ACC112 (cell line): ENCODE results near the gene FURIN.

ENCODE experiments used
- H2AFZ ChIP-seq: fragments of 200-600 bp; sonication (generic); one replicate; pipeline ENCODE4 v1.6.0; 2017; ENCODE audit warnings: antibody characterized with exemption, low read length; ENCODE audit not compliant: unreplicated experiment
- H3K27ac ChIP-seq: fragments of 200-600 bp; sonication (generic); 2 replicates; pipeline ENCODE4 v1.5.1; 2014; ENCODE audit warnings: low read depth, mild to moderate bottlenecking, antibody characterized with exemption, low read length, moderate library complexity
- H3K27me3 ChIP-seq: fragments of 200-600 bp; sonication (generic); 2 replicates; pipeline ENCODE4 v1.6.1; 2014; ENCODE audit warnings: mild to moderate bottlenecking, antibody characterized with exemption, low read length, moderate library complexity, mixed read lengths; ENCODE audit not compliant: insufficient read depth
- H3K36me3 ChIP-seq: fragments of 200-600 bp; sonication (generic); 2 replicates; pipeline ENCODE4 v1.6.1; 2016; ENCODE audit warnings: mild to moderate bottlenecking, antibody characterized with exemption, low read length, moderate library complexity, mixed read lengths; ENCODE audit not compliant: insufficient read depth
- H3K4me1 ChIP-seq: fragments of 200-600 bp; sonication (generic); one replicate; pipeline ENCODE4 v1.6.1; 2016; ENCODE audit warnings: low read length, mixed read lengths; ENCODE audit not compliant: insufficient read depth, unreplicated experiment, control insufficient read depth
- H3K4me3 ChIP-seq: fragments of 200-600 bp; sonication (generic); 2 replicates; pipeline ENCODE4 v1.5.1; 2014; ENCODE audit warnings: mild to moderate bottlenecking, low read depth, low read length
- H3K79me2 ChIP-seq: fragments of 200-600 bp; sonication (generic); one replicate; pipeline ENCODE4 v1.6.0; 2016; ENCODE audit warnings: low read length; ENCODE audit not compliant: control insufficient read depth, unreplicated experiment, insufficient read depth

Gene FURIN

DNA sequence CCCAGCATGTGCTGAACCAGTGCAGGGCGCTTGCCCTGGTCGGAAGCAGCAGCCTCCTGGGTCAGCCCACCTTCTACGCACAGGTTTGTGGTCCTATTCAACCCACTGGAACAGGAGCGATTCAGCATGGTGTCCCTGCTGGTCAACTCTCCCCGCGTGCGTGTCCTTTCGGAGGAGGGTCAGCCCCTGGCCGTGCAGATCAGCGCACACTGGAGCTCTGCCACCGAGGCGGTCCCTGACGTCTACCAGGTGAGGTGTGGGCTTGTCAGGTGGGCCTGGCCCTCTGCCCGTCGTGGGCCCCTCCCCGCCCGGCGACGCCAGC, 42.9 kb downstream of the FURIN start:
- H3K4me1 ChIP-seq = no peaks in the 10 kb centered on the region
- no peak overlapping the region for H3K4me3 ChIP-seq
- no peaks in the 10 kb centered on the region for H3K36me3 ChIP-seq
- no peaks in the 10 kb centered on the region for H3K27me3 ChIP-seq
- H2AFZ ChIP-seq = no peak overlapping the region
- H3K79me2 ChIP-seq = no peaks in the 10 kb centered on the region
- no peak overlapping the region for H3K27ac ChIP-seq

DNA sequence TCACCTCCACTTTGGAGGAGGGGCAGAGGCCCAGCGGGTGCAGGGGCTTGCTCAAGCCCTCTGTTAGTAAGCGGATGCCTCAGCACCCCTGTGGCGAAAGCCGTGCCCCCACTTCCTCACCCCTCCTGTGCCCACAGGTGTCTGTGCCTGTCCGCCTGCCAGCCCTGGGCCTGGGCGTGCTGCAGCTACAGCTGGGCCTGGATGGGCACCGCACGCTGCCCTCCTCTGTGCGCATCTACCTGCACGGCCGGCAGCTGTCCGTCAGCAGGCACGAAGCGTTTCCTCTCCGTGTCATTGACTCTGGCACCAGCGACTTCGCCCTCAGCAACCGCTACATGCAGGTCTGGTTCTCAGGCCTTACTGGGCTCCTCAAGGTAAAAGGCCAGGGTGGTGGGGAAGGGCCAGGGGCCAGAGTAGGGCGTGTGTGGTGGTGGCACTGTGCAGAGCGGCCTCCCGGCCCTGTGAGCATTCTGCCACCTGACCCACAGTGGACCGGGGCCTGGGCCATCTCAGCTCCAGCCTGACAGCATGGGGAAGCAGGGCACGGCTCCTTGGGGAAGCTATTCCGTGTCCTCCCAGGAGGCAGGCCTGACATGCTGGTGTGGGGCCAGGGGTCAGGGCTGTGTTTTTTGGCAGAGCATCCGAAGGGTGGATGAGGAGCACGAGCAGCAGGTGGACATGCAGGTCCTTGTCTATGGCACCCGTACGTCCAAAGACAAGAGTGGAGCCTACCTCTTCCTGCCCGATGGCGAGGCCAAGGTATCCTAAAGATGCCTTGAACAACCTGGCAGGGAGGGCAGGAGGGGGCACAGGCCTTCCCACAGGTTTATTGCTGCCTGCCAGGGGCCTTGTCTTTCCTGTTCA, 43.8 kb downstream of the FURIN start:
- no peaks in the 10 kb centered on the region for H3K79me2 ChIP-seq
- no peak overlapping the region for H2AFZ ChIP-seq
- H3K4me1 ChIP-seq = no peaks in the 10 kb centered on the region
- no peak overlapping the region for H3K4me3 ChIP-seq
- no peaks in the 10 kb centered on the region for H3K27me3 ChIP-seq
- no peaks in the 10 kb centered on the region for H3K36me3 ChIP-seq
- no peak overlapping the region for H3K27ac ChIP-seq

DNA sequence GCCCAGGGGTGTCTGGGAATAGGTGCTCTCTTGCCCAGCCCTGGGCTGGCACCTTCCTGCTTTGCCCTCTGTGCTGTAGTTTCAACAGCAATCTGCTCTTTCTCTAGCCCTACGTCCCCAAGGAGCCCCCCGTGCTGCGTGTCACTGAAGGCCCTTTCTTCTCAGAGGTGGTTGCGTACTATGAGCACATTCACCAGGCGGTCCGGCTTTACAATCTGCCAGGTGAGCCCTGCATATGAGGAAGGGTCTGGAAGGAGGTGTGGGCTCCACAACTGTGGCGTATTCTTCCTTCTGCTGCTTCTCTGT, 44.3 kb downstream of the FURIN start:
- H3K79me2 ChIP-seq = no peaks in the 10 kb centered on the region
- no peaks in the 10 kb centered on the region for H3K36me3 ChIP-seq
- H3K4me1 ChIP-seq = no peaks in the 10 kb centered on the region
- H3K27me3 ChIP-seq = no peaks in the 10 kb centered on the region
- H3K4me3 ChIP-seq = no peak overlapping the region
- no peak overlapping the region for H3K27ac ChIP-seq
- no peak overlapping the region for H2AFZ ChIP-seq

DNA sequence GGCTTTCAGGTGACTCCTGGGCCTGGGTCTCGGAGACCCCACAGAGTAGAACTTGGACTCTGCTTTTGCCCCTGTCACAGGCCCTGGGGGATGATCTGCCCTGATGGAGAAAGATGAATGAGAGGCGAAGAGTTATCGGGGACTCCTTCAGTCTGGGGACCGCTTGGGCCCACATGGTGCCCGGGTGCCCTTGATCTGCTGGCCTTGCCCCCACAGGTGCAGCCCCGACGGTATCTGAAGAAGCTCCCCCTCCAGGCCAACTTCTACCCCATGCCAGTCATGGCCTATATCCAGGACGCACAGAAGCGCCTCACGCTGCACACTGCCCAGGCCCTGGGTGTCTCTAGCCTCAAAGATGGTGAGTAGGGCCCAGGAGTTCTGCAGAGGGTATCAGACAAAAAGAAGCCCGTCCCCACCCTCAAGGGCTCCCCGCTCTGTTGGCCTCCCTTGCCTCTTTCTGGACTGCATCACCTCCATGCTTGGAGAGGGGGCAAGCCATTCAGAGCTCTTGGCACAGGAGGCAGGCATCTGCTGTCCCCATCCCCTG, 45.1 kb downstream of the FURIN start:
- no peak overlapping the region for H3K4me3 ChIP-seq
- no peaks in the 10 kb centered on the region for H3K36me3 ChIP-seq
- no peaks in the 10 kb centered on the region for H3K79me2 ChIP-seq
- no peak overlapping the region for H2AFZ ChIP-seq
- no peaks in the 10 kb centered on the region for H3K27me3 ChIP-seq
- H3K27ac ChIP-seq = no peak overlapping the region
- H3K4me1 ChIP-seq = no peaks in the 10 kb centered on the region

GRCh38 chr15:90914305-90915080, 46.1 kb downstream of the FURIN start:
- H3K4me1 ChIP-seq = no peaks in the 10 kb centered on the region
- no peak overlapping the region for H2AFZ ChIP-seq
- H3K79me2 ChIP-seq = no peaks in the 10 kb centered on the region
- no peak overlapping the region for H3K27ac ChIP-seq
- H3K27me3 ChIP-seq = no peaks in the 10 kb centered on the region
- H3K4me3 ChIP-seq = no peak overlapping the region
- no peaks in the 10 kb centered on the region for H3K36me3 ChIP-seq

DNA sequence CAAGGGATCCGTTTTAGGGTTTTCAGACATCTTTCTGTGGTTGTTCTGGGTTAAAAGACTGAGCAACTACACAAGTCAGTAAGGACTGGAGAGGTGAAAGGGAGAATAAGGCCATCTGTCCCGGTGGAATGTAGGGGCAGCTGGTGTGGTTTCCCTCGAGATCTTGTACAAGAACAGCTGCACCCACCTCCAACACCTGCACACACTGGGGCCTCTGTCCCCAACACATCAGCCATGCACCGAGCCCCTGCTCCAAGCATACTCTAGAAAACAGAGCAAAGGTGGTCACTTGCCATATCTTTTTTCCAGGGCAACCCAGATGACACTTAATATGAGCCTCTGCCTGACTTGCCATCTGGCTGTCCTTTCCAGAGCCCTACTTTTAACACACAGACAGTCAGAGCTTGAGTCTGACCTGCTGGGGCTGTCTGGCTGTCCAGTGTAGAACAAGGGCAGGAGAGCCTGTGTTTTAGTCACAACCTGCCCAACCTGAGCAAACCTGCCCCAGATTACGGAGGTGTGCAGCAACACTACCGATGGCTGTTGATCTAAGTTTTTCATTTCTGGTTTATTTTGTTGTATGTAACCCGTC, 46.9 kb downstream of the FURIN start:
- Histone ChIP-seq H3K27ac (no peak overlapping the region), H3K79me2 (no peaks in the 10 kb centered on the region), H3K4me3 (no peak overlapping the region), H3K27me3 (no peaks in the 10 kb centered on the region), H2AFZ (no peak overlapping the region), H3K36me3 (no peaks in the 10 kb centered on the region), H3K4me1 (no peaks in the 10 kb centered on the region)

- Histone ChIP-seq H3K4me1 (no peaks in the 10 kb centered on the region), H3K79me2 (no peaks in the 10 kb centered on the region), H3K4me3 (no peak overlapping the region), H3K27me3 (no peaks in the 10 kb centered on the region), H3K36me3 (no peaks in the 10 kb centered on the region), H2AFZ (no peak overlapping the region), H3K27ac (no peak overlapping the region)
Measured at GRCh38 chr15:90915808-90916440, 47.5 kb downstream of the FURIN start.

DNA sequence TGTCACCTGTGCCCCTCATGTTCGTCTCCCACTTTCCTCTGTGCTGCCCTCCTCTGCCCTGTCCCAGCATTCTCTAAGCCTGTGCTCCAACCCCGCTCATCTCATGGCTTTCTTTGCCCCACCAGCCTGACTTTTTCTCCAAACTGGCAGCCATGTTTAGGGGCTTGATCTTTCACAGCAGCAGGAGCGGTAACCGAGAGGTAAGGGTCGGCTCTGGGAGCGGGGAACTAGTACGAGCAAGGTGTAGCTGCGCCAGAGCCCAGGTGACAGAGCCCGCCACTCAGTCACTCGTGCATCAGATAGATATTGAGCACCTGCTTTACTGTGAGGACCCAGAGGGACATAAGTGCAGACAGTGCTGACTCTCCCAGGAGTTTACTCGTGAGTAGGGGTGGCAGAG, 48.1 kb downstream of the FURIN start:
- H3K27me3 ChIP-seq = no peaks in the 10 kb centered on the region
- H3K79me2 ChIP-seq = no peaks in the 10 kb centered on the region
- H3K4me1 ChIP-seq = no peaks in the 10 kb centered on the region
- no peak overlapping the region for H3K27ac ChIP-seq
- H2AFZ ChIP-seq = no peak overlapping the region
- no peak overlapping the region for H3K4me3 ChIP-seq
- H3K36me3 ChIP-seq = no peaks in the 10 kb centered on the region

- Histone ChIP-seq H3K27me3 (no peaks in the 10 kb centered on the region), H3K4me3 (no peak overlapping the region), H2AFZ (no peak overlapping the region), H3K36me3 (no peaks in the 10 kb centered on the region), H3K27ac (no peak overlapping the region), H3K4me1 (no peaks in the 10 kb centered on the region), H3K79me2 (no peaks in the 10 kb centered on the region)
Measured at GRCh38 chr15:90917569-90917968, 49.2 kb downstream of the FURIN start.

DNA sequence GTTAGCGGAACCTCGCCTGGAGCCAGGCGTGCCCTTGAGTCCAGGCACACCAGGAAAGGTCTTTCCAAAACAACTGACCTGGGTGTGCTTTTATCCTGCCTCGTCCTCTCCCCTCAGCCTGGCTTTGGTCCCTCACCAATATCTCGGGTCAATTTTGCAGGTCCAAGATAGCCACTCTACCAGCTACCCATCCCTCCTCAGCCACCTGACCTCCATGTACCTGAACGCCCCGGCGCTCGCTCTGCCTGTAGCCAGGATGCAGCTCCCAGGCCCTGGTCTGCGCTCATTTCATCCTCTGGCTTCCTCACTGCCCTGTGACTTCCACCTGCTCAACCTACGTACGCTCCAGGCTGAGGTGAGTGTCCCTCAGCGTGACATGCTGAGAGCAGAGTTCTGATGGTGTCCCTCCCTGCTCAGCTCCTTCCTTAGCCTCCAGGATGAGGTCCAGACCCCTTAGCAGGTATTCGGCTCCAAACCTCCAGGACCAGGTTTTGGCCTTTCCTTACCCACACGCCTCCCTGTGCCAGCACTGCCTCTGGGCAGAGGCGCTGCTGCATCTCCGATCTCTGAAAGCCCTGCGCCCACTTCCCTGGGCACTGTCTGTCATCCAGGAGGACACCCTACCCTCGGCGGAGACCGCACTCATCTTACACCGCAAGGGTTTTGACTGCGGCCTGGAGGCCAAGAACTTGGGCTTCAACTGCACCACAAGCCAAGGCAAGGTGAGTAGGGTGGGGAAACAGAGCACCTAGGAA, 49.8 kb downstream of the FURIN start:
- no peak overlapping the region for H3K27ac ChIP-seq
- H3K79me2 ChIP-seq = no peaks in the 10 kb centered on the region
- H2AFZ ChIP-seq = no peak overlapping the region
- no peak overlapping the region for H3K4me3 ChIP-seq
- H3K36me3 ChIP-seq = no peaks in the 10 kb centered on the region
- no peaks in the 10 kb centered on the region for H3K4me1 ChIP-seq
- H3K27me3 ChIP-seq = no peaks in the 10 kb centered on the region
